Fibroblast of the conjunctiva (primary cell): ENCODE measurements around the gene DDRGK1.
"Not testable (repeated sequence)": the region's sequence is repeated elsewhere in the genome, so short reads cannot be mapped to it uniquely, and the experiment has no call there.

ENCODE experiments used
- DNase-seq: peaks from one replicate; pipeline ENCODE4 v3.0.0-alpha.2; 2010; ENCODE audit warnings: low read depth

Gene DDRGK1

GRCh38 chr20:3215359-3215917, 11.0 kb upstream of the DDRGK1 start:
- not testable (repeated sequence) for DNase-seq

- DNase-seq = no peak
These were observed 8.7 kb upstream of the DDRGK1 start for GRCh38 chr20:3213226-3213625.

- no peak for DNase-seq
These were observed 5.9 kb upstream of the DDRGK1 start for GRCh38 chr20:3210346-3210745.

- DNase-seq = no peak
These were observed 5.5 kb upstream of the DDRGK1 start for GRCh38 chr20:3209946-3210317.

- DNase-seq = no peak
These were observed 4.9 kb upstream of the DDRGK1 start, which contains the start of gene ITPA for GRCh38 chr20:3209257-3209945. Gene ITPA (plus strand): TSS chr20:3209498. CDS start chr20:3209552, 54 bp downstream.

GRCh38 chr20:3208786-3209256, 4.3 kb upstream of the DDRGK1 start:
- DNase-seq = no peak

GRCh38 chr20:3203315-3204123, 963 bp downstream of the DDRGK1 start:
- DNase-seq = no peak

- DNase-seq = no peak
These were observed 1.5 kb downstream of the DDRGK1 start for GRCh38 chr20:3202965-3203314.

GRCh38 chr20:3199976-3200755, 4.3 kb downstream of the DDRGK1 start:
- DNase-seq = no peak

- DNase-seq = no peak
These were observed 5.3 kb downstream of the DDRGK1 start for GRCh38 chr20:3199206-3199605.

GRCh38 chr20:3195590-3196237, 8.8 kb downstream of the DDRGK1 start:
- DNase-seq = no peak

GRCh38 chr20:3194617-3195280, 9.7 kb downstream of the DDRGK1 start:
- DNase-seq = no peak

- DNase-seq = no peak
These were observed 10.5 kb downstream of the DDRGK1 start for GRCh38 chr20:3193806-3194616.

GRCh38 chr20:3192226-3193015, 12.1 kb downstream of the DDRGK1 start:
- DNase-seq = no peak

GRCh38 chr20:3190681-3191111, 13.8 kb downstream of the DDRGK1 start:
- no peak for DNase-seq

- no peak for DNase-seq
These were observed 14.8 kb downstream of the DDRGK1 start for GRCh38 chr20:3189561-3190131.

- DNase-seq = no peak
These were observed 15.6 kb downstream of the DDRGK1 start for GRCh38 chr20:3188823-3189413.

- not testable (repeated sequence) for DNase-seq
These were observed 16.6 kb downstream of the DDRGK1 start for GRCh38 chr20:3187861-3188260.
